Lung (tissue), 12 donors: Measurements from ENCODE around the gene SERINC3. TPM values are rescaled to one million over a fixed set of nuclear protein-coding genes. Genes with fewer than 3 reads are reported as not detected.

Experiments
- ATAC-seq: fragments of 200-7000 bp; cut with Tn5 transposase; one replicate; pipeline ENCODE4 v1.9.1; 2020; ENCODE audit warnings: moderate number of reproducible peaks; ENCODE audit not compliant: insufficient read depth, low FRiP score
- DNase-seq, 3 donors: peaks; one replicate each; pipeline ENCODE4 v3.0.0-alpha.2; 2013 to 2017
- H3K27ac ChIP-seq, 2 donors: one replicate each; pipeline ENCODE4 v1.5.1; 2013; ENCODE audit warnings: mild to moderate bottlenecking in 2 of 2, moderate library complexity in 2 of 2, control low read depth in 1 of 2, inconsistent platforms in 1 of 2, low read depth in 1 of 2, low read length in 1 of 2
- H3K27me3 ChIP-seq, 3 donors: one replicate each; pipeline ENCODE4 v1.5.1; 2013; ENCODE audit warnings: low read length in 2 of 3; ENCODE audit not compliant: control insufficient read depth in 3 of 3, insufficient read depth in 3 of 3
- H3K36me3 ChIP-seq, 4 donors: one replicate each; pipeline ENCODE4 v1.5.1; 2013; ENCODE audit warnings: low read length in 4 of 4, mild to moderate bottlenecking in 1 of 4, moderate library complexity in 1 of 4; ENCODE audit not compliant: control insufficient read depth in 4 of 4, insufficient read depth in 4 of 4
- H3K4me1 ChIP-seq, 5 donors: one replicate each; pipeline ENCODE4 v1.5.1; 2013; ENCODE audit warnings: low read length in 5 of 5, mild to moderate bottlenecking in 2 of 5, moderate library complexity in 1 of 5; ENCODE audit not compliant: control insufficient read depth in 5 of 5, insufficient read depth in 5 of 5
- H3K4me3 ChIP-seq: one replicate; pipeline ENCODE4 v1.5.1; 2013; ENCODE audit warnings: mild to moderate bottlenecking, control low read depth, moderate library complexity
- H3K9ac ChIP-seq, 2 donors: one replicate each; pipeline ENCODE4 v1.5.1; 2013; ENCODE audit warnings: low read length in 2 of 2, control low read depth in 1 of 2; ENCODE audit not compliant: insufficient read depth in 1 of 2
- H3K9me3 ChIP-seq, 4 donors: one replicate each; pipeline ENCODE4 v1.5.1; 2013; ENCODE audit warnings: low read length in 3 of 4, mild to moderate bottlenecking in 1 of 4, moderate library complexity in 1 of 4; ENCODE audit not compliant: control insufficient read depth in 4 of 4, insufficient read depth in 3 of 4
- WGBS, 2 donors: extraction: QIAGEN DNeasy Blood & Tissue Kit; methylation state at CpG; one replicate each; pipeline ENCODE4 v1.1.7; 2013; 5-methylcytosine and 5-hydroxymethylcytosine counted together
- polyA plus RNA-seq, 2 donors: library from polyadenylated mRNA; stranded (reverse); fragments of 200-250 nt; gene quantifications; one replicate each; pipeline ENCODE4 v1.2.1, GENCODE V29; 2013
- total RNA-seq, 2 donors: library from RNA; depleted of rRNA in 1 of 2; stranded (reverse); fragments of >200 nt in 1 of 2; gene quantifications; one replicate each; pipeline ENCODE4 v1.2.1, GENCODE V29; 2014 to 2021
- TF ChIP-seq, protein P1 (sequence below): IDR thresholded peaks from 2 replicates; pipeline ENCODE4 v1.5.1; 2012; ENCODE audit warnings: mild to moderate bottlenecking; ENCODE audit errors: control extremely low read depth, extremely low read depth
- donor health status: control.
- donor health status: control.
- donor health status: Bipolar disorder and iron deficiency.
- donor health status: healthy.
- donor health status: DM: yes; HTN: yes; CAD: no.

SERINC3 gene
- total and polyA plus RNA-seq, 4 donors = 36.7 to 83.9 (median 76.3) TPM

GRCh38 chr20:44502968-44503367 lies 18.9 kb downstream of the SERINC3 start:
- Histone ChIP-seq H3K27ac (no peak overlapping the region), H3K36me3 (peaks cover 17 to 58% (median 34%) of the 10 kb centered on the region in 4 donors), H3K4me1 (peaks cover 0 to 5% (median 0%) of the 10 kb centered on the region in 5 donors), H3K9ac (no peak overlapping the region), H3K4me3 (no peak overlapping the region), H3K9me3 (no peaks in the 10 kb centered on the region), H3K27me3 (no peaks in the 10 kb centered on the region)
- no peak for DNase-seq
- TF ChIP-seq, protein P1, sequence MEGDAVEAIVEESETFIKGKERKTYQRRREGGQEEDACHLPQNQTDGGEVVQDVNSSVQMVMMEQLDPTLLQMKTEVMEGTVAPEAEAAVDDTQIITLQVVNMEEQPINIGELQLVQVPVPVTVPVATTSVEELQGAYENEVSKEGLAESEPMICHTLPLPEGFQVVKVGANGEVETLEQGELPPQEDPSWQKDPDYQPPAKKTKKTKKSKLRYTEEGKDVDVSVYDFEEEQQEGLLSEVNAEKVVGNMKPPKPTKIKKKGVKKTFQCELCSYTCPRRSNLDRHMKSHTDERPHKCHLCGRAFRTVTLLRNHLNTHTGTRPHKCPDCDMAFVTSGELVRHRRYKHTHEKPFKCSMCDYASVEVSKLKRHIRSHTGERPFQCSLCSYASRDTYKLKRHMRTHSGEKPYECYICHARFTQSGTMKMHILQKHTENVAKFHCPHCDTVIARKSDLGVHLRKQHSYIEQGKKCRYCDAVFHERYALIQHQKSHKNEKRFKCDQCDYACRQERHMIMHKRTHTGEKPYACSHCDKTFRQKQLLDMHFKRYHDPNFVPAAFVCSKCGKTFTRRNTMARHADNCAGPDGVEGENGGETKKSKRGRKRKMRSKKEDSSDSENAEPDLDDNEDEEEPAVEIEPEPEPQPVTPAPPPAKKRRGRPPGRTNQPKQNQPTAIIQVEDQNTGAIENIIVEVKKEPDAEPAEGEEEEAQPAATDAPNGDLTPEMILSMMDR = no peak
- WGBS, 2 donors = 100% methylated on average over 1 of the region's 1 CpG
- ATAC-seq = no peak

GRCh38 chr20:44501448-44501847 lies 20.4 kb downstream of the SERINC3 start:
- Histone ChIP-seq H3K4me1 (peaks cover 0 to 11% (median 0%) of the 10 kb centered on the region in 5 donors), H3K9ac (no peak overlapping the region), H3K36me3 (peaks cover 20 to 62% (median 34%) of the 10 kb centered on the region in 4 donors), H3K4me3 (no peak overlapping the region), H3K27ac (peak overlapping the region in 1 of 2 donors; percentile 68), H3K9me3 (no peaks in the 10 kb centered on the region), H3K27me3 (no peaks in the 10 kb centered on the region)
- TF ChIP-seq, protein P1 = no peak
- ATAC-seq (no peak), DNase-seq (no peak)
- WGBS, 2 donors = 88 to 91% methylated on average over 5 of the region's 5 CpGs

DNA sequence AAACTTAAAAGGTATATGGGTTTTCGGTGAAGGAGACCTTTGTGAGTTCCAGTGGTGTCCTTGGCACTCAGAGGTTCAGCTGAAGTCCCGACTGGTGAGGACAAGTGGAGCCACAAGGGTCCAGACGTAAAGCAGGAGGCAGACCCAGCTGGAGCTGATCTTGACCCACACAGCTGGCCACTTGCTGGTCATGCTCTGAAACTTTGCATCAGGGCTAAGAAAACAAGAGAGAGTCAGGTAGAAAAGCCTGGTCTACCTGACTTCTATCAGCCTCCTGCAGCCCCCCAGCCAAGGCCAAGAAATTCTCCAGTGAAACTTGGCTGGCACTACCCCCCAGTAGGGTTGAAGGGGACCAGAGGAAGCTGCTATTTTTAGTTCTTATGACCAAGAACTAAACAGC lies 21.6 kb downstream of the SERINC3 start:
- Histone ChIP-seq H3K4me1 (peaks cover 0 to 21% (median 0%) of the 10 kb centered on the region in 5 donors), H3K9ac (no peak overlapping the region), H3K27ac (peak overlapping the region in 1 of 2 donors; percentile 68), H3K9me3 (no peaks in the 10 kb centered on the region), H3K36me3 (peaks cover 26 to 66% (median 39%) of the 10 kb centered on the region in 4 donors), H3K4me3 (no peak overlapping the region), H3K27me3 (no peaks in the 10 kb centered on the region)
- TF ChIP-seq, protein P1 = no peak
- DNase-seq (no peak), ATAC-seq (no peak)
- WGBS, 2 donors = 90 to 100% methylated on average over 3 of the region's 3 CpGs

- Histone ChIP-seq H3K36me3 (peaks cover 25 to 63% (median 36%) of the 10 kb centered on the region in 4 donors), H3K4me1 (peaks cover 0 to 25% (median 0%) of the 10 kb centered on the region in 5 donors), H3K9me3 (no peaks in the 10 kb centered on the region), H3K27me3 (no peaks in the 10 kb centered on the region), H3K9ac (no peak overlapping the region), H3K4me3 (no peak overlapping the region), H3K27ac (peak overlapping the region in 1 of 2 donors; percentile 12)
- no peak for ATAC-seq
- 77 to 85% methylated on average over 3 of the region's 3 CpGs for WGBS, 2 donors
- no peak for DNase-seq
- TF ChIP-seq, protein P1 = no peak
These were observed 24.1 kb downstream of the SERINC3 start for GRCh38 chr20:44497761-44498160.
